ENCODE measurements around the gene PDE4D.
"Not testable (repeated sequence)": the region's sequence is repeated elsewhere in the genome, so short reads cannot be mapped to it uniquely, and the experiment has no call there.

Gene PDE4D

DNA sequence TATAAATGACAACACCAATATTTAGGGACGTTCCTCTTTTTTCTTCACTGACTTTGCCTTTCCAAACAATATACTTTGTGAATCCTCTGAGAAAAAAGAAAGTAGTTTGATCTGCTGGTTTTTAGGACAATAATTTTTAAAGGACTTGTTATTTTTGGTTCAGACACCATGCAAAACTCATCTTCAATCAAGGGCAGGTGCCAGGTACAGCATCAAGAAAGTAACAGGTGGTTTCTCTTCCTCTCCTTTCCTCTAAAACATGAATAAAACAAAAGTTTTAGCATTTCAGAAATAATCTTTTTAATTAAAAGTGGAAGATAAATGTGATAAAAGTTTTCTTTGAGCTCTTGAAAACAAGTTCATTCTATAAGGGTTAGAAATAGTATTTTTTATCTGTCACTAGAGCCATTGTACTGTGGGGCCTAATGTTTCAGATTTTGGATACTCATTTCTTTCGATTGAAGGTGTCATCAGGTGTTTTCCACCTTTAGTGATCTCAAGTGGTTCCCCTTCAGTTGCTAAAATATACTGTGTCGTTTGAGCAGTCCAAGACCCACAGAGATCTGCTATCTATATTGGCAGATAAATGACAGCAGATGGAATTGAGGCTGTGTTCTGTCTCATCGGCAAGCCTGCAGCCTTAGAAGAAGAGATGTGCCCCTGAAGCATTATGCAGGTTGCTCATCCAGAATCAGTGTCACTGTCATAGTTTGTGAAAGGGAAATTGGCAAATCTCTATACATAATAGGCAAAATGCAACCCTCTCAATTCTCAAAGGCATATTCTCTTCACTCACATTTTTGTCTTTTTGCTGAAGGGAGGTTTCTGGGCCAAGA lies 499.7 kb downstream of the PDE4D start:
- no peak for DNase-seq

DNA sequence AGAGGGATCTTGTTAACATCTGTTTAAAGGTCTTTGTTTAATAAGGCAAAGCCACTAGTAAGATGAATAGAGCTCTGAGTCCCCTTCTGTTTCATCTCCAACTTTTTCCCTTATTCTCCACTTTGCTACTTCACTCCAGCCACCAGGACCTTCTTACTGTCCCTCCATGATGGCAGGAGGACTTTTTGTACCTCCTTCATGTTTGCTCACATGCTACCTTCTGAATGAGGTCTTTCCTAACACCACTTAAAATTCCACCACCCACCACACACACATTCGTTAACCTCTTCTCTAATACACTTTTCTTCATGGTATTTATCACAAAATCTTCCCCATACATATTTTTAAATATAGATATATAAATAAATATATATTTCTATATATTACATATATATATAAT lies 501.9 kb downstream of the PDE4D start:
- DNase-seq, result no peak

DNA sequence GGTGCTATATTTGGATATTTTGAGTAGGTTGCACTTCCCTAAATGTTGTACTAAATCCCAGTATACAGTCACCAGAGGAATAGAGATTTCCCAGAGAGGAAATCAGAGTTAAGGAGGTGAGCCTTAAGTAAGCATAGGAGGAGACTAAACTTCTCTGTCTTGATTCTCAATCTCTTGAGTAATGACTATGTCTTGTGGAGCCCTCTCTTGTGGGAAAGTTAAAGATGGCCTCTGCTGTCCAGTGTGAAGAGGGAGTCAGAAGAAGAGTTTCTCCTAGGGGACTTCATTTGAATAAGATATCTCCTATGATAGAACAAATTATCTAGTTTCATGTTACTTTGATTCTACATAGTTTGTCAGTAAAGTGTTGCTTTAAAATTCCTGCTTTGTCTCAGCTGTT lies 502.5 kb downstream of the PDE4D start:
- no peak for DNase-seq

DNA sequence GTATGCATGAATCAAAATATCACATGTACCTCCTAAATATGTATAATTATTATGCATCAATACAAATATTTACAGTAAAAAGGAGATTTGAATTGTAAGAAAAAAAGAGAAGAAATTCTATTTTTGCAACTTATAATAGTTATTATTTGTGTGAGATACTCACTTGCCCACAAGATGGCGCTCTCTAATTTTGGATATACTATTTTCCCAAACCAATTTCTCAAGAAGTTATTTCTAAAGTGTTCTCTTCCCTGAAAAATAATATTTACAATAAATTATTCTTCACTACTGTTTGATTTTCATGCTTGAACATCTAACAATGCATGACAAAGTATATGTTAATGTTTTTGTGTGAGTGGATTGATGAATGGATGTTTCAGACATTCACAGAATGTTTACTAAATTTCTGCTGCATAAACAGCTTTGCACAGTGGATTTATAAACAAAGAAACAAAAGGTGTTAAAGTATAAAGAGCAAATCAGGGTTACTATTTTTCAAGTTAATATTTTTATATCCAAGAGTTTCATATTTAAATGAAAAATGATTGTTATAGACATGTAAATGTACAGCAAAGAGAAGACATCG lies 503.4 kb downstream of the PDE4D start:
- no peak for DNase-seq

DNA sequence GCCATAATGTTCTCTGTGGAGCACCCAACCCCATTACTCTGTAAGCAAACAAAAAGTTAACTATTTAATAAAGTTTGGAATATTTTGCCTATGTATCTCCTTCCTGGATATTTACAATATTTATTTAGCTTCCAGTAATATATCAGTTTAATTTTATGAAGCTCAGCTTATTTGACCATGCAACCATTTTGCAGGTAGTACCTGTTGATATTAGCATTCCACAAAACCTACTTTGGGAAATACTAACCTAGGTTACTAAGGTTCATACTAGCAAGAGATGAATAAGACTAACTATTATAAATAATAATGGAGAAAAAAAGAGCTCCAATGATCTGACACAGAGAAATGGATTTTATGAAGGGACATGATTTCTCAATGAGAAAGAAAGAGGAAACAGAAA lies 506.4 kb downstream of the PDE4D start:
- no peak for DNase-seq

DNA sequence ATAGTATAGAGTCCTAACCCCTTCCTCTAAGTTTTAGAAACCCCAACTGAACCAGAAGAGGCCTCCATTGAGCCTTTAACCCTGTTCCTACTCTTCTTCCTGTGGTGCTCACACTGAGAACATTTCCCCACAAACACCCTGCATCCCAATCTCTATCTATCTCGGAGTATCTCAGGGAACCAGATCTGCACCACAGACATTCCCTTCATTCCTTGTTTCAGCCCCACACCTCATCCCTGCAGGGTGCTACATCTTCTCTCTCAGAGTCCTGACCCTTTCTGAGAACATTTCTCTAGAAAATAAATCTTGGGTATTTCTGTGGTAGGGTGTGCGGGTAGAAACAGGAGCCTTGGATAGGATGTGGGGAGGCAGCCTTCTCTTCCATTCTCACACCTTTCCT lies 507.8 kb downstream of the PDE4D start:
- DNase-seq, result no peak

DNA sequence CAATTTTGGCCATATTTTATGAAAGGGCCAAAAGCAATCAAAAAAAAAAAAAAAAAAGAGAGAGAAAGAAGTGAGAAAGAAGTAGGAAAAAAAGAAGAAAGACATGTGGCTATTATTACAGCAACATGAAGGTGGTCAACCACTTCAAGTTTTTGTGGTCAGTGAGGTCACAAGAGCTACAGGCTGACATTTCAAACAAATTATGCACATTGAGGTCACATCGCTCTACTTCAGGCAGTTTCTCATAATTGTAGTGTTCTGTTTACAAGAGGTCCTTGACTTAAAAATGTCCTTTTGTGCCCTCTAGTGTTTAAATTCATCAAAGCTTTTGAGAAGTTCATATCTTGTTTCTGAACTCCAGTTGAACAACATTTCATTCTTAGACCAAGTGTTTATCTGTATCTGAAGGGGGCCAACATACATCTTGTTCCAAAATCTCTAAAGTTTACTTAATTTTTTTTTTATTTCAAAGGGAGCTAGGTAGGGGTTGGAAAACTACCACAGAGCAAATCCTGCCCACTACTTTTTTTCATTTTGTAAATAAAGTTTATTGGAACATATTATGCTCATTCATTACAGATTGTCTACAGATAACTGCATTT lies 513.1 kb downstream of the PDE4D start:
- DNase-seq, result peak; percentile 25

DNA sequence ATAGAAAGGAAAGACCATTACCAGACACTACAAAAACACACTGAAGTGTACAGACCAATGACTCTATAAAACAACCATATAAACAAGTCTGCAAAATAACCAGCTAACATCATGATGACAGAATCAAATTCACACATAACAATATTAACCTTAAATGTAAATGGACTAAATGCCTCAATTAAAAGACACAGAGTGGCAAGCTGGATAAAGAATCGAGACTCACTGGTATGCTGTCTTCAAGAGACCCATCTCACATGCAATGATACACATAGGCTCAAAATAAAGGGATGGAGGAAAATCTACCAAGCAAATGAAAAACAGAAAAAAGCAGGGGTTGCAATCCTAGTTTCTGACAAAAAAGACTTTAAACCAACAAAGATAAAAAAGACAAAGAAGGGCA lies 519.5 kb downstream of the PDE4D start:
- not testable (repeated sequence) for DNase-seq

DNA sequence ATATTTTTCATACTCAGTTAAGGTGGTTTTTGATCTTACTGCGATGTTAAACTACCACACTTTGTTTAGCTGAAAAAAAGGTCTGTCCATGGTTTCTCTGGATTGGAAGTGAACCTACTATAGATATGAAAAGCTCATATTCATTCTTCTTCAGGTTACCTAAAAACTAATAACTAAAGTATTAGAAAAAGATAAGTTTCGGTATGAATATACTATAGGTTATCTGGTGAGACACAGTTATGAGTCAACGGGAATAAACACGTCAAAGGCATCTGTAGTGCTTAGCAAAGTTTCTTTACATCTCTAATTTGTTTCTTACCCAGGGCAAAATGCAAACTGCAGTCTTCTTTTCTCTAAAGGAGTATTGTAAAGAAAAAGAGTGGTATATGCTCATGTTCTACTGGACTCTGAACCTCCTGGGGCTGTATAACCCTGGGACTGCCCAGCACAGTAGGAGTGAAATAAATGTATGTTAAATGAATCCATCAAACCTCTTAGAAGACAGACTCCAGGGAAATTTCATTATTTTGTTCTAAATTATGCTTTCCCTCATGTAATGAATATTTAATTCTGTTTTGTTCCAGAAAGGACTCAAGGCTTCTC lies 521.9 kb downstream of the PDE4D start:
- no peak for DNase-seq

DNA sequence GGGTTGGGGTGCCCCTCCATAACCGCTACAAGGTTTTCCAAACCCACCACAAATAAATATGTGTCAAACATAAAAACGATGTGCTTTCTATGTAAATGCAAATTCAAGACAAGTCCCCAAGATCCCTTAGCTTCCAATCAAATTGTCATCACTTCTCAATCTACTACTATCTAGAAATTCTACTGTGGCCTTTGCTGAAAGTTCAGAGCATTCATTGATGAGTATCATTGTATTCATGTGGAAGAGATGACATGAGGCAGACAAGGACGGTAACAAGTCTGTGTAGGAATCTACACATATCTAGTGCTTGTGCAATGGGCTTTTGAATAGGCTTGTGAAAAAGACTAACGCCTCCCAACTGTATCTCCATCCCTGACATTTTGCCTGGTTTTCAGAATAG lies 524.6 kb downstream of the PDE4D start:
- DNase-seq, result no peak

DNA sequence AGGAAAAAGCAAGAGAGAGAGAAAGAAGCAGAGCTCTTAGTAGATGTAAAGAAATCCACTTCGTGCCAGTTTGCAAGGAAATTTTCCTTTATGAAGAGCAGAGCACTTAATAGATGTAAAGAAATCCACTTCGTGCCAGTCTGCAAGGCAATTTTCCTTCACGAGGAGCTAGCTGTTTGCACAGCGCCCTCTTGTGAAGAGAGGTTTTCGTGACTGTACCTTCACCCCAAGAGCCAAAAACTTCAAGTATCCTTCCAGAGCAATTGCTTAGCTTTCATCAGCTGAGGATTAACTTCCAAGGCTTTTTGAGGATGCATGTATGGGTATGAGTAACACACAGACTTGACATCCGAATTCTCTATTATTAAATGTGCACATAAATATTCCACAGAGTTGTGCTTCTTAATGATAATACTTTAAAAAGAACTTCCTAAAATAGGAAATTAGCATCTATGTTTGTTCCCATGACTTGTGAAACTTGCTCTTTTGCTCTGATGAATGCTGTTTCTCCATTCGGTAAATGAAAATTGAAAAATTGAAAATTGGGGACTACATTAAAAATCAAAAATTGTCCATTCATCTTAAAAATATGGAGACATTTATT lies 525.6 kb downstream of the PDE4D start:
- DNase-seq, result peak; percentile 22

DNA sequence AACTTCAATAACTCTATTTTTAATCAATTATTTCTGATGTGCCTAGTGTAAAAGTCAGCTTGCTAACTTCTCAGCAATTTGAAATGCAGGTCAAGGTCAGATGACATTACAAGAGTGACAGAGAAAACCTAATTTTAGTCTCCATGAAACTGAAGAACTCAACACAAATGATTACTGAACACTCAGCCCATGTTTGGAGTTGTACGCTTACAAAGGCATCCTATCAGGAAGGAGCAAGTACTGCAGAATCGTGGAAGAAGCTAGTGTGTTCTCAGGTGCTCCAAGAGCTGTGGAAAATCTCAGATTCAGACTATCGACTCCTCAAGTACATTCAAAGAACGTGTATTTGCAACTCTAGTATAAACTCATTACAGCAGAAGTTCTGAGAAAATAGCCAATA lies 526.7 kb downstream of the PDE4D start:
- no peak for DNase-seq

DNA sequence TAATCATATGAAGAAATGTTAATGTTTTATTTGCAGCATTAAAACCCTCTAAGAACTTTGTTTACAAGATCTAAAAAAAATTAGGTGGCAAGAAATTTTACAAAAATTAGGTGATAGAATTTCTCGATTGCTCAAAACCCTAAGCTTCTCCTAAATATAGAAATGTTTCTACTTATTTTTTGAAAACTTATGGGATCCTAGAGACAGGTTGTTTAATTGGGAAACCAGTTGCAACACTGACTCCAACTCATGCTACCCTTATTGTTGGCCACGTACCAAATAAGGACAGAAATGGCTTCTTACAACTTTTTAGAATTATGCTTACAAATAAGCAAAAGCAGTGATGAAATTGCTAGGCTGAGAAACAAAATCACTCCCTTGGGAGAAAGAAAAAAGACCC lies 531.1 kb downstream of the PDE4D start:
- no peak for DNase-seq

DNA sequence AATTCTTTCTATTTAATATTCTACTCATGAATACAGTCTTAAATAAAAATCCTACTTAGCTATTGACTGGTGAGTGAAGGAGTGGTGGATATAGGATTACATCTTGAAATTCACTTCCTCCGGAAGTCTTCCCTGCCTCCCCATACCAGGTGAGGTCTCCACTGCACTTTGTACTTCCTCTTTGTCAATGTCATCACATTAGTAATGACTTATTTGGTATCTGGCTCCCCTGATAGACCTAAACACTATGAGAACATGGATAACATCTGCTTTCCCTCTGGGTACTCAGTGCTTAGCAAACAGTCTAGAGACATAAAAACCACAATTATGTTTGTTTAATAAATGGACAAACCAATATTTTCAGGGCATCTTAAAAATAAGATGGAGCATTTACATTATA lies 532.1 kb downstream of the PDE4D start:
- no peak for DNase-seq

DNA sequence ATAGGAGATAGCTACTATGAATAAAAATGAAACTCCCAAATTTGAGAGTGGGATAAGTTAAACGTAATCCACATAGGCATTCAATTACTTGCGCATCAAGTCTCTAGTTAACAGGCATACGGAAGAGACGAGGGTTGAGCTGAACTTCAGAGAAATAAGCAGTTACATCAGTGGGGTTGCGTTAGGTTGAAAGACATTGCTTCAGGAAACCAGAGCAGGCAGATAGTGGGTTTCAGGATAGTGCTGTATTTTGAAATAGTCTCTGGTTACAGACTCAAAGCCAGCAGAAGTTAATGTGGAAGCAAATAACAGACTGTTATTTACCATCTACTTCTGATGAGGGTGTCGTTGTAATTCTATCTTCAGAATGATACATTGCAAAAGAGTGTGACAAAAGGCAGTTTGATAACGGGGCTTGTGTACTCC lies 533.4 kb downstream of the PDE4D start:
- DNase-seq, result no peak

DNA sequence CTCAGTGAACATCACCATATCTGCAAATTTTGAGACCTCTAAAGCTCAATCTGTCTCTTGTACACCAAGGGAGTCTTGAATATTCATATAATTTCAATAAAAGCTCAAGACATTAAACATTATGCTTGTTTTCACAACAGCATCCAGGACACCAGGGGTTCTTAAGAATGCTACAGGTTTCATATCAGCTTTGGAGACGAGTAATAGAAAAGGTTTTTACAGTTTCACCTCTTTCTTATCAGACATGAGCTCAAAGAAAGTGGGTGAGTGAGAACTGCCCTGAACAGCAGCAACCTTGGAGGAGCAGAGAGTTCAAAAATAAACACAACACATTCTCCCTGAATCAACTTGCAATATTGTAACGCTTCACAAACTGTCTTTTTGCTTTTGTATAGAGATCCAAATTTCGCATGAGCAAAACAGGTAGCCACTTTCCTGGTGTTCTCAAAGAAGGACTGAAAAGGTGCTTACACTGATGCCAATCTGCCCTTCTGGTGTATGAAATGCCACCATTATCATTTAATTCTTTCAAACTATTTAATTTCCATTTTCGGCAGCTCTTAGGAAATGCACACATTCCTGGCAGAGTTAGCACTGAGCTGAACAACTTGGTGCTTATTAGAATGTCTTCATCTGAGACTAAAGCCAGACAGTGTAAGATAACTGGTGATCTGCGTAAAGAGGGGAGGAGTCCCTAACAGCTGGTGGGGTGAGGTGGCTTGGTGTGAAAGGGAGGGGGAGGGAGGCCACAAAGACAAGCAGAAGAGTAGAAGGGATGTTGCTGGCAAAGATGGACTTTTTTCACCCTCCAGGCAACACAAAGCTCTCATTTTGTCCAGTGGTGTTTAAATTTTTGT lies 535.3 kb downstream of the PDE4D start:
- DNase-seq, result no peak

DNA sequence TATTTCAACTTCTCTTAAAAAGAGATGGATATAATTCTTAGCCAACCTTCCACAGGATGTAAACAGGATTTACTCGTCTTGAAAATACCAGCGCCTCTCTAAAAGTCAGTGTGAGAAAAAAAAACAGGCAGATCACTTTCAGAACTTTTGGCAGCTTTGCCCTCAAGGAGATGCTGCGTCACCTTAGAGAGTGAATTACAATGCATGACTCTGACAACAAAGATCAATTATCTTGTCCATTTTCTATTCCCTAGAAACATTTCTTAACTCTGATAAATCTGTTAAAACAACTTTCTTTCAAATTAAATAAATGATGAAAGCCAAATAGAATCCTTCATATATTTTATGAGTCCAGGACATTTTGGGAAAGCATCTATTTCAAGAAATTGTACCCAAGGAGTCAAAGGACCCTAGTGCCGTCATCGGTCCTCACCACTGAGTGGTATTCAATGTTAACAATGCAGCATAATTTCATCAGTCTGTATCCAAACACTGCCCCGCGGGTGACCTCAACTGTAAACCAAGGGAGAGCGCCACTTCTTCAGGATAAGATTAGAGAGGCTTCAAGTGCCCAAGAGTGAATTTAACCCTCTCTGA lies 536.0 kb downstream of the PDE4D start:
- DNase-seq, result no peak

DNA sequence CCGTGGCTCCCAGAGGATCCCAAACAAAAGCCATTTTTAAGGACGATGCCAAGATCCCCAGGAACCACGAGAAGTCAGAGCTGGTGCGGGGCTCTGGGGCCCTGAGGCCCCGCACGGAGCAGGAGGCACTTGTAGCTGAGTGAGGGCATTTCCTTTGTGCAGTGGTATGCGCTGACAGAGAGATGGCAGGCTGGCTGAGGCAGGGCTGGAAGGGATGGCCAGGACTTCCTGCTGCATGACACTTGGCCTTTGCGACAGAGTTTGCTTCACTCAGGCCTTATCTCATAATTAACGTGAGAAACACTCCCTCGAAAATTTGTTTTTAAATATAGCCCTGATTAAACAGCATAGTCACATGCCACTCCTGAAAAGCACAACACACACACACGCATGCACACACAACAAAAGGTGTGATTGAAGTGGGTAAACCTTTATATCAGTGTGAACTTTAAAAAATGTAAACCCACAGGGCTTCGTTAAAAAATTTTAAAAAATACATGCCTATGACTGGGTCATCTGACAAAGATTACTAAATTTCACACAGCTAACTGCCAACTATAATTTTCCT lies 536.6 kb downstream of the PDE4D start:
- DNase-seq, result no peak

DNA sequence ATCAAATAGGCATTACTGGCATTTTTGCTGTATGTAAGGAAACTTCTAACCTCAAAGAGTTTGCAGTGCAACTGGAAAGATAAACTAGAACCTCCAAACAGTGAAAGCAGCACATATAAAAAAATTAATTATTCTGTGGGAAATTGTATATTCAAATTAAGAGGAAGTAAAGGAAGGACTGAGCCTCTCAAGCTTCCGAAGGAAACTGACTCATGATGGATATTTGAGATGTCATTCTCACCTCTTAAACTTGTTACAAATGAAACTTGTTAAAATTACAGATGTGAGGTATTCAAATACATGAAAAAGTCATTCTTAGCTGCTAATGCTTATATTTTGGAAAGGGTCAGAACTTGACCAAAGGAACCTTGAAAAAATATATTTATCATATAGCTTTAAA lies 538.7 kb downstream of the PDE4D start:
- no peak for DNase-seq

DNA sequence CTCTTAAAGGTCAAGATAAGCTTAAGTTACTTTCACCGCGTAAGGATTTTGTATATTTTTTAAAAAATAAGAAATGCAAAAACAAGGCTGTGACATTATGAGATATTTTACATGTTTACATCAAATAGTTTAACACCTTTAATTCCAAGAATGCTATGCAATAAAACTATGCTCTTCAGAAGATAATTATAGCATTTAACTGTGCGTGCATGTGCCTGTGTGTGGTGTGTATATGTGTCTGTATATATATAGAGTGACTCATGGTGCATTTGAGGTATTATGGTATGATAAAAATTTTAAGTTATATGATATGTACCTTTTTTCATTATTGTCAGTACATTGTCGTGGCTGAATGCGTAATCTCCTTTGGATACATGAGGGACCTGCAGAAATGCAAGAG lies 539.3 kb downstream of the PDE4D start:
- DNase-seq, result no peak

DNA sequence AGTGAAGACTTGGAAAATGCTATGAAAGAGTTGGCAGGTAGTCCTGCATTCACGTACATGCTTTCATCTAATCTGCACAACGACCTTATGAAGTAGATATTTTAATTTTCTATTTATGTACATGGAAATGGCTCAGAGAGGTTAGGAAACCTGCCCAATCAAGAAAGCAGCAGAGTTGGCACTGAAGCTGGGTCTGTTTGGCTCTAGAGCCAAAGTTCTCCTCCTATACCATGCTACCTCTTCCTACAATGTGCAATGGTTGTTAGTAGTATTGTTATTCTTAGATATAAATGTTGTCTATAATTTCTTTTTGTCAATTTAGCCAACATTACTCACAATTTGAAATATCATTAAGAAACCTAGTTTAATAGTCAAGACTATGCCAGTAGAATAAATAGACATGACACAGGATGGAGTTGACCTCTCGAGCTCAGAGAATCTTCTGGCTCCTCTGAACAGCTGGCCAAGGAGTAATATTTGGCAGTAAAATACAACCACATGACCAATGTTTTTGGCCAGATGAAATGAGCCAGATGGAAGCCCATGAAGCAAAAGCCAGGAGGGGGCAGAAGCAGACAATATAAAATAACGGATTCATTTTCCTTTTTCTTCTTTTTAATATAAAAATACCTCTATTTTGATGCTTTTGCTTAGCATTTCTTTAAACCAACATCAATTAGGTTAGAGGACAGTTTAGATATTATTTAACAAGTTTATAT lies 542.3 kb downstream of the PDE4D start:
- DNase-seq, result no peak

All from NCI-H226 (cell line).